ENCODE measurements around the gene ANKH. TPM values are rescaled to one million over a fixed set of nuclear protein-coding genes. Genes with fewer than 3 reads are reported as not detected.

The ANKH gene
- total and polyA plus RNA-seq, 2 of the 13 experiments (the other 11 are each of a cell fraction or from before 2014, with no cell fraction given): 25.0 to 36.0 TPM

- TF ChIP-seq USF2 (IDR thresholded peaks at IDR 0.05; ENCODE audit: low read depth, low read length) (no peak), USF2 (CRISPR knock-in tag; IDR thresholded peaks at IDR 0.05; ENCODE audit: borderline replicate concordance) (no peak), ZSCAN5A (CRISPR knock-in tag; IDR thresholded peaks at IDR 0.05; ENCODE audit: borderline replicate concordance) (no peak), HNF4G (IDR thresholded peaks at IDR 0.05; ENCODE audit: borderline replicate concordance, low read depth, low read length) (no peak), HNF4G (CRISPR knock-in tag; IDR thresholded peaks at IDR 0.05; ENCODE audit: borderline replicate concordance, low read depth) (no peak)
These were observed 192.7 kb downstream of the ANKH start (continued) for GRCh38 chr5:14678773-14679334.

DNA sequence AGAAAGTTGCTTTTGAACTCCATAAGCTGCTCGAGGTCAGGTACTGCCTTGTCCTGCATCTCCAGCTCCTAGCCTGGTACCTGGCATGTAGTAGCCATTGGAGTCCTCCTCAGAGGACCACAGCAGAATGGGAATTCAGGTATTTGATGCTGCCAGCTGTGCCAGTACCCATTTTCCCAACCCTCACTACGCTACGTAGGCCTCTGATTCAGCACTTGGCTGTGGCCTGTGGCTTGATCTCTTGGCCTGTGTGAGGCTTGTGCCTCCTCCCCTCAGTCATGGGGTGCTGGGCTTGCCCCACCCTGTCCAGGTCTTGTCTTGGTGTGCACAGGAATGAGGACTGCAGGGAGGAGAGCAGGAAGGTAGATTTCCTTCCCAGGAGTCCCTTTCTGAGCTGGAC lies 195.3 kb downstream of the ANKH start:
- Histone ChIP-seq H3K9ac (ENCODE audit: insufficient read depth, low read depth, low read length) (no peak overlapping the region), H3K27me3 (ENCODE audit: control insufficient read depth in 1 of 2, insufficient read depth in 2 of 2, low read length in 2 of 2) (no peaks in the 10 kb centered on the region), H3K4me3 (replicated peaks in 1 of 3; ENCODE audit: insufficient read depth in 1 of 3, low read depth in 2 of 3, low read length in 3 of 3) (no peak overlapping the region), H4K20me1 (ENCODE audit: insufficient read depth, low read length) (peaks cover 9% of the 10 kb centered on the region), H2AFZ (ENCODE audit: low read length) (no peak overlapping the region), H3K79me2 (ENCODE audit: insufficient read depth, low read length) (peaks cover 63% of the 10 kb centered on the region), H3K9me3 (ENCODE audit: low read length) (no peaks in the 10 kb centered on the region), H3K4me2 (ENCODE audit: low read depth, low read length) (no peak overlapping the region), H3K27ac (ENCODE audit: extremely low read length, insufficient read depth, low read length) (no peak overlapping the region), H3K4me1 (ENCODE audit: insufficient read depth, low read length) (peaks cover 21% of the 10 kb centered on the region), H3K36me3 (replicated peaks in 1 of 2; ENCODE audit: control insufficient read depth in 1 of 2, insufficient read depth in 2 of 2, low read length in 2 of 2) (peaks cover 11 to 63% of the 10 kb centered on the region in 2 experiments)
- CTCF ChIA-PET (ENCODE audit: low intra/inter-chr PET ratio, low total read pairs): no interaction called here
- in situ Hi-C loops (cut with HindIII; ENCODE audit: extremely low pct_ligation_motif_present, low pct_unique_long_range_greater_than_20kb) (no loop called here), intact Hi-C loops (cut with micrococcal nuclease; ENCODE audit: unreplicated experiment) (no loop called here)
- ATAC-seq (no peak), DNase-seq (ENCODE audit: low spot score) (no peak), FAIRE-seq (no peak)
- 100% methylated on average over 3 of the region's 3 CpGs for WGBS (ENCODE audit: low lambda C conversion rate)
- BruUV-seq (replicated peaks): no TSS peak
- POLR2A ChIA-PET: no interaction called here
- TF ChIP-seq, protein P1, sequence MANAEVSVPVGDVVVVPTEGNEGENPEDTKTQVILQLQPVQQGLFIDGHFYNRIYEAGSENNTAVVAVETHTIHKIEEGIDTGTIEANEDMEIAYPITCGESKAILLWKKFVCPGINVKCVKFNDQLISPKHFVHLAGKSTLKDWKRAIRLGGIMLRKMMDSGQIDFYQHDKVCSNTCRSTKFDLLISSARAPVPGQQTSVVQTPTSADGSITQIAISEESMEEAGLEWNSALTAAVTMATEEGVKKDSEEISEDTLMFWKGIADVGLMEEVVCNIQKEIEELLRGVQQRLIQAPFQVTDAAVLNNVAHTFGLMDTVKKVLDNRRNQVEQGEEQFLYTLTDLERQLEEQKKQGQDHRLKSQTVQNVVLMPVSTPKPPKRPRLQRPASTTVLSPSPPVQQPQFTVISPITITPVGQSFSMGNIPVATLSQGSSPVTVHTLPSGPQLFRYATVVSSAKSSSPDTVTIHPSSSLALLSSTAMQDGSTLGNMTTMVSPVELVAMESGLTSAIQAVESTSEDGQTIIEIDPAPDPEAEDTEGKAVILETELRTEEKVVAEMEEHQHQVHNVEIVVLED (CRISPR knock-in tag; IDR thresholded peaks at IDR 0.05; ENCODE audit: borderline replicate concordance): no peak
- TF ChIP-seq ZNF672 (CRISPR knock-in tag; IDR thresholded peaks at IDR 0.05) (no peak), ELK4 (CRISPR knock-in tag; IDR thresholded peaks at IDR 0.05; ENCODE audit: borderline replicate concordance) (no peak), ZEB1 (IDR thresholded peaks at IDR 0.05; ENCODE audit: insufficient replicate concordance, low read depth) (no peak), ZNF850 (CRISPR knock-in tag; conservative IDR thresholded peaks at IDR 0.05) (no peak), ZNF20 (CRISPR knock-in tag; IDR thresholded peaks at IDR 0.05) (no peak), ZNF335 (CRISPR knock-in tag; IDR thresholded peaks at IDR 0.05) (no peak), GPN1 (CRISPR knock-in tag; IDR thresholded peaks at IDR 0.05; ENCODE audit: borderline replicate concordance) (no peak), SALL2 (CRISPR knock-in tag; IDR thresholded peaks at IDR 0.05) (no peak), POLR2A (IDR thresholded peaks at IDR 0.05; ENCODE audit: insufficient read depth in 1 of 2, low read depth in 2 of 2, low read length in 2 of 2) (no peak), ZNF17 (CRISPR knock-in tag; IDR thresholded peaks at IDR 0.05) (no peak)
- TF ChIP-seq, protein P2, sequence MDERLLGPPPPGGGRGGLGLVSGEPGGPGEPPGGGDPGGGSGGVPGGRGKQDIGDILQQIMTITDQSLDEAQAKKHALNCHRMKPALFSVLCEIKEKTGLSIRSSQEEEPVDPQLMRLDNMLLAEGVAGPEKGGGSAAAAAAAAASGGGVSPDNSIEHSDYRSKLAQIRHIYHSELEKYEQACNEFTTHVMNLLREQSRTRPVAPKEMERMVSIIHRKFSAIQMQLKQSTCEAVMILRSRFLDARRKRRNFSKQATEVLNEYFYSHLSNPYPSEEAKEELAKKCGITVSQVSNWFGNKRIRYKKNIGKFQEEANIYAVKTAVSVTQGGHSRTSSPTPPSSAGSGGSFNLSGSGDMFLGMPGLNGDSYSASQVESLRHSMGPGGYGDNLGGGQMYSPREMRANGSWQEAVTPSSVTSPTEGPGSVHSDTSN (CRISPR knock-in tag; IDR thresholded peaks at IDR 0.05): no peak
